Transverse colon (tissue), 4 donors: ENCODE measurements around the gene MYMK.

ENCODE experiments used
- CTCF ChIP-seq, 5 experiments: fragments of 200-600 bp in 3 of 5; fragments of 450-650 bp in 2 of 5; sonication (generic) in 3 of 5; IDR thresholded peaks; 1 replicate in 2 of 5; 2 replicates in 3 of 5; pipeline ENCODE4 v1.5.1; 2016 to 2017; ENCODE audit warnings: antibody characterized with exemption in 5 of 5, inconsistent platforms in 3 of 5, mild to moderate bottlenecking in 2 of 5, moderate library complexity in 1 of 5
- EP300 ChIP-seq: sonication (generic); formaldehyde crosslinking; IDR thresholded peaks from one replicate; pipeline ENCODE4 v1.6.1; 2017; ENCODE audit warnings: antibody characterized with exemption, low read depth
- POLR2A ChIP-seq: fragments of 450-650 bp; IDR thresholded peaks from one replicate; pipeline ENCODE4 v1.6.1; 2016; ENCODE audit warnings: antibody characterized with exemption, mild to moderate bottlenecking, moderate library complexity
- POLR2AphosphoS5 ChIP-seq, 3 donors: sonication (generic); formaldehyde crosslinking; IDR thresholded peaks; one replicate each; pipeline ENCODE4 v1.6.1; 2016; ENCODE audit warnings: antibody characterized with exemption in 3 of 3

- no peak for TF ChIP-seq POLR2A
- no peak for TF ChIP-seq CTCF (IDR thresholded peaks at IDR 0.05)
- TF ChIP-seq EP300 = no peak
- TF ChIP-seq POLR2AphosphoS5 (IDR thresholded peaks at IDR 0.05) = no peak
Observed at GRCh38 chr9:133493428-133493827, 31.3 kb downstream of the MYMK start.
